Activated naive CD4-positive, alpha-beta T cell treated with Interleukin-2 at 50 U/mL for 16 hours (primary cell): ENCODE data around the gene P2RY6.

Experiments used
- DNase-seq: peaks from one replicate; pipeline ENCODE4 v3.0.0-alpha.2; 2020

The P2RY6 gene

DNA sequence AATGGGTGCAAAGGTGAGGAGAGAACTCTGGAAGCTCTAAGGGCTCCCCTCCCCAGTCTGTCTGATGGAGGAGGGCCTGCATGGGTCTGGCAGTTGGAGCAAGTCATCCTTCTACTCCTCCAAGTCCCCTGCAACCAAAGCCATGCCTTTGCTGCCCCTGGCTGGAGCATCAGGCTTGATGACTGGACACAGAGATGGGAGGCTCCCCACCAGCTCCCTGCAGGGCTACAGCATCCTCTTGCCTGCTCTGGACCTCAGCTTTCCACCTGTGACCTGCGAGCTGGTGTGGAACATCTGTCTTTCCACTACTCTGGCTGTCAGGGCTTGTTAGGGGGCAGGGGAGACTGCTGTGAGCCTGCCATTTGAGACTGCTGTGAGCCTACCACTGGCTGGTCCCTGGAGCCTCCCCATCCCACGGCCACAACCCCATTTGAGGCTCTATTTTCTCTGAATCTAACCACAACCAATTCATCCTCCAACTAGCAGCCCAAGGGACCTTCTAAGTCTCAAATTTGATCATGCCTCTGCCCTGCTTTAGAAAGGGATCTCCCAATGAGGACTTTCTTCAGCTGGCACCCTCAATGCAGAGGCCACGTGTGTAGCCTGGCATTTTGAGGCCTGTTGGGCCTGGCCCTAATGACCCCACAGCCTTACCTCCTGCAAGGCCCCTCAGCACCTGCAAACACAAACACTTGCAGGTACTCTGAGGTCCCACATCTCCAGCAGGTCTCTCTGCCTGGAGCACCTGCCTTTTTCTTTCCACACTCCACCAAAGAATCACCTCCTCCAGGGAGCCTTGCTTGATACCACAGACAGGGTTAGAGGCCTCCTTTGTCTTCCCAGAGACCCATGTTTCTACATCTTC lies 9.9 kb downstream of the P2RY6 start:
- DNase-seq, result no peak

DNA sequence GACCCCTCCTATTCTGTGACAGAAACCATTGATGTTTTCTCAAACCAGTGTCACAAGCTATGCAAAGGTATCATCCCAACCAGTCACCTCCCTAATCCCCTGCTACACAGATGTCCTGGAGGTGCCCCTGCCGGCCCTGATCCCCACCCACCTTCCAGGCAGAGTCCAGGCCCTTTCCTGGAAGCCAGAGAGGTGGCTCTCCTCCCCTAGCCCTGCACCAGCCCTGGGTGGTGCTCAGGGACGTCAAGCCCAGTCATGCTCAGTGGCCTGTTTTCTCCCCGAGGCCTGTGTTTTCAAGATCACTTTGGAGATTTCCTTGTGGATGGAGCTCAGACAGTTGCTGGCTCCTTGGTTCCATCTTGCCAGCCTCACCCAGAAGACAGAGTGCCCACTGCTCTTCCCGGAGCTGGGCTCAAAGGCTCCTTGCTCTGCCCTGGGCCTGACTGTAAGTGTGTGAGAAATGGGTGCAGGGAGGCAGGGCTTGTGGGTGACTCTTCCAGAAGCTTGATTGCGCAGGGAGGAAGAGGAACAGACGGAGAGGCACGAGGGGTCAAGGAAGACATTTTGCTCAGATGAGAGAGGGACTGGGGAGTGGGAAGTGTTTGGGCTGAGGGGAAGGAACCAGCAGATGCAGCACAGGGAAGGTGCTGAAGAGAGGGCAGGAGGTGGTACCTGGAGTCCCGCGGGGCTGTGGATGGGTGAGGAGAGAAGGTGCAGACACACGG lies 11.3 kb downstream of the P2RY6 start:
- no peak for DNase-seq

DNA sequence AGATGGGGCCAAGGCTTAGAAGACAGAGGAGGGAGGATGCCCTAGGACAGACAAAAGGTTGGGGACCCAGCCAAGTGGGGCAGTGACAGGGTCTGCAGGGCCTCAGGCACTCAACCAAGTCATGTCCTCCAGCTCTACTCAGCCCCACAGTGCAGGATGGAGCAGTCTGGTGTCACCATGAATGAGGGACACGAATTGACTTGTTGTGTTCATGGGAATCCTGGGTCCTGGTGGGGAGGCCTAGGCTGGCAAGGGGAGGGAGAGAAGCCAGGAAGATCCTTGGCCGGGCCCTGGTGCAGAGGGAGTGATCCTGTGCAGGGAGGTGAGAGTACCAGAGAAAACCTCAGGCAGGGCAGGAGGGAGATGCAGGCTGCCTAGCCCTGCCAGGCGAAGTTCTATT lies 12.0 kb downstream of the P2RY6 start:
- no peak for DNase-seq

DNA sequence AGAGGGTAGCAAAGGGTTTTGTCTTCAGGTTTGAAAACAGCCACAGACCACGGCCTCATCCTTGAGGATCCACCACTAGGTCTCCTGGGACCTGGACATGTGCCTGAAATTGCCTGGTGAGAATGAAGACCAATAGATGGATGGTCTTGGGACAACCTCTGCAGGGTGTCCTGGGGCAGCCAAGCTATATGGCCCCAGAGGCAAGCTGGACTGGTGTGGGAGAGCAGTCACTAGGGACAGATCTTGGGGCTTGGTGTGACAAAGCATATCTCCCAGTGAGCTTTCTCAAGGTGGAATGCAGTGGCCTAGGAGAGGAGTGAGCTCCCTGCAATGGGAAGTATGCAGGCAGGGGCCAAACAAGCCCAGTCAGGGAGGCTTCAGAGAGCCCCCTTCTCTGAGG lies 13.6 kb downstream of the P2RY6 start:
- DNase-seq, result no peak

DNA sequence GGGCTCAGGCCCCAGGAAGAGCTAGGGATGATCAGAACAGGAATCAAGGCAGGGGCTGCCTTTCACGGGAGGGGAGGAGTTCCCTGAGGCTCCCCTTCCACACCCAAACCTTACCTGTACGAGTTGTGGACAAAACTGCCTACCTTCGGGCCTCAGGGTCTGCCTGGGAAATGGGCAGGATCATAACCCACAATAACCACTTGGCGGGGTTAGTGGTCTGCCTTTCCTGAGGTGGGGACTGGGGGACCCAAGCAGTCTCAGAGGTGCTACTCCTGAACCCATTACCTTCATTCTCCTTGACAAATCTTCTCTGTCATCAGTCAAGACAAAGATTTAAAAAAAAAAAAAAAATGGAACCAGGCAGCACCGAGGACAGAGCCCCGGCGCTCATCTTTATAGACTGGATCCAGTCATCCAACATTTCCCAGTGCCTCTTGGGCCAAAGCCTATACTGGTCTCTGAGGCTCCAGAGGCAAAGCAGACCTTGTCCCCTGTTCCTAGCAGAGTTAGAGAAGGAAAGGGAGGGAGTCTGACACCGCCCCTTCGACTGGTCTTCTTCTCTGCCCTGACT lies 14.2 kb downstream of the P2RY6 start:
- no peak for DNase-seq

DNA sequence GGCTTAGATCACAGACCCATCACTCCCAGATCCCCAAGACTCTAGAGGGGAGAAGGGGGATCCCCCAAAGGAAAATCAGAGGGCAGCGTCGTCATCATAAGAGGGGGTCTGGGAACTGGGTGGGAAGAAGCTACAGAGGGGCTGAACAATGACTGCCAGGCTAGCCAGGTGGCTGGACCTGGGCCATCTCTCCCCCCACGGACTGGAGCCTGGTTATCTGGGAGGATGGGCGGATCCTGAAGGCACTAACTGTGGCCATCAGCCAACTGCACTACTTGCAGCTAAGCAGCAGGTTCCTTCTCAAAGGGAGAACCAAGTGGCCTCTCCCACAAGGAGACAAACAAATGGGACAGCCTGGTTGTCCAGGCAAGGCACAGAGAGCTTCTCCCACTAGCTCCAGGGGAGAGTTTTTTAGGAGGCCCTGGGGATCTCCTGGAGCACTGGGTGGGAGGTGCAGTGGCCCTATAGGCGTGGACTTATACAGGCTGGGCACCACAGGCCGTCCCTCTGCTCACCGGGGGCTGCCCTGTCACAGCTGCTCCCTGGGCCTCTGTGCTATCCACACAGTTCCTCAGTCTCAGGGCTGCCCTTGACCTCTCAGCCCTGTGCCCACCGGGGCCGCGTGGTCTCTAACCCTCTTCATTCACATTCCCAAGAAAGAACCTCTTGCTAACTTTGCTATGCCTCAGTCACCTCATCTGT lies 15.4 kb downstream of the P2RY6 start:
- no peak for DNase-seq

DNA sequence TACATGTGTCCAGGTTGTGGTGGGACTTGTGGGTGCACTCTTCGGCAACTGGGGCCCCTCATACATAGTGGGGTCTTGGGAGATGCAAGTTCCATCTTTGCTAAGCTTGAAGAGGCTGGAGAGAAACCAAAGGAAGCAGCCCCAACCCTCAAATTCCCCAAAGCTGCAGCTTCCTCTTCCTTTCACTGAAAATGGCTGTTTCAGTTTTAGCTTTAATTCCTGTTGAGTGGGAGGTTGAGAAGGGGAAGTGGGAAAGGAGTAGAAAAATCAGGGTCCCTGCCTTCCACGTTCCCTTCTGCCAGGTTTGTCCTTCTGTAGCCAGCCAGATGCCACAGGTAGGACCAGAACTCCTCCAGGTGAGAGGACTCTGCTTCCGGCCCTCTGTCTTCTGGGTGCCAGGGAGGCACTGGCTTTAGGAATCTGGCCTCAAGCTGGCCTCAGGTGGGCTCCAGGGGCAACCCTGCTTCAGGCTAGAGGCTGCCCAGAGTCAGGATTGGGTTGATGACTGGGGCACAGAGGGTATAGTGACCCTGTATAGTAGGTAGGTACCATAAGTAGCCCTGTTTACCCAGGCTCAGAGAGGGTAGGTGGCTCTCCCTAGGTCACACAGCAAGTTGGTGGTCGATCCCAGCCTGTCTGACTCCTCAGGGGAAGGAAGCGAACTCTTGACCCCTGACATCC lies 16.2 kb downstream of the P2RY6 start:
- DNase-seq, result no peak

DNA sequence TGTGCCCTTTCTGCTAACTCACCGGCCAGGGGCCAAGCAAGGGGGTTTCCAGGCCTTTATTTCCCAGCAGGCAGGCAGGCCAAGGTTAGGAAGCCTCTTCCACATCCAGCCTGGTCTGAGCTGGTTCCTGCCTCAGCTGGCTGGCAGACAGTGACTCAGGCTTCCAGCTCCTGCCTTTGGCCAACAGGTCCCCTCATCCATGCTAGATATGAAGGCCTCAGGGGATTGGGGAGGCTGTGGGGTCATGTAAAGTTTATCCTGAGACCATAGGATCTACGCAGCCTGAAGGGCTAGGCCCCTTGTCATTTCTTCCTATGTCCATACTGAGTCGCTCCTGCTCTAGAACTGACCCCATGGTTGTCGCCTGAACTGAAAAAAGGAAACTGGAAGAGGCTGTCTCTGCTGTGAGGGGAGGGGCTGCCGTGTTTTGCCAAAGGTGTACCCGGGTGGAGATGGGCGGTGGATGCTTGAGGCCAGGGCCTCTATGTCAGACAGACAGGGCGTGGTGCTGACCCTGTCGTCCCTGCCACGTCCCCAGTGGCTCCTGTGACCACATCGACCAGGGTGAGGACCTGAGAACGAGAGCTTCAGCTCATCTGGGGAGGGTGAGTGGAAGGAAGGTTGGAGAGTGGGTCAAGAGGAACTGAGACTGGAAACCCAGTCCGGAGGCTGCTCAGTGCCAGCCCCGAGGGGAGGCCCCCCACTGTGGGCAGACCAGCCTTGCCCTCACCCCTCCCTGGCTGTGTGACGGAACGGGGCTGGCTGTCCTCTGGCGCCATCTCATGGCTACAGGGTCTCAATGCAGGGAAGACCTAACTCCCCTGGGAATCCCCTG lies 17.0 kb downstream of the P2RY6 start:
- DNase-seq, result peak; percentile 49

DNA sequence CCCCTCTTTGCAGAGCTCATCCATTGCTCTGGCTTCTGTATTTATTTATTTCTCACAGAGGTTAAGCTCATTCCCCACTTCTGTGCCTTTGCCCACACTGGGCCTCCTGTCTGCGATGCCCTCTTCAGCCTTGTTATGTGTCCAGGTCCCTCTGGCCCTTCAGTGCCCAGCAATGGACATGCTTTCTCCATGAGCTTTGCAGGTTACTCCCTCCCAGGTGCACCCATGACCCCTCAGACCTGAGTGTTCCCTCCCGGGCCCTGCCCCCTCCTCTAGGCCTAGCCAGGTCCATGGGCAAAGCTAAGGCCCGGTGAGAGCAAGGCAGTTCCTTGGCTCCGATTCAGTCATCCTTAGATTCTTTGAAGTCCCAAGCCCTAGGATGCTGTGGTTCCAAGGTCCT lies 18.4 kb downstream of the P2RY6 start:
- DNase-seq, result no peak

DNA sequence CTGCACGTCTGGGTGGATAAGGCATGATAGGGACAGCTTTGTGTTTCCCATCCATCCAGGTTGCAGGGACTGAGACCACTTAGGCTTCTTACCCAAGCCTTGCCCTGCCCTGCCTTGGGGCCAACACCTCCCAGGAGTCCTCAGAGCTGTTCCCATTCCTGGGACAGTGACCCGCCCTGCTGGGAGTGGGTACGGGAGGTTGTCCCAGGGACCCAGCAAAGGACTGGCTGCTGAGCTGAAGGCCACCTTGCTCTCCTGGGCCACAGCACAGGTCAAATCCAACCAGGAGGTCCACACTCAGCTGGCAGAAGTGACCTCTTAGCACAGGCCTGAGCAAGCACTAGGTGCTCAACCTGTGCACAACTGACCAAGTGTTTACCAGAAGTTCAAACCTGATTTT lies 19.1 kb downstream of the P2RY6 start:
- no peak for DNase-seq

DNA sequence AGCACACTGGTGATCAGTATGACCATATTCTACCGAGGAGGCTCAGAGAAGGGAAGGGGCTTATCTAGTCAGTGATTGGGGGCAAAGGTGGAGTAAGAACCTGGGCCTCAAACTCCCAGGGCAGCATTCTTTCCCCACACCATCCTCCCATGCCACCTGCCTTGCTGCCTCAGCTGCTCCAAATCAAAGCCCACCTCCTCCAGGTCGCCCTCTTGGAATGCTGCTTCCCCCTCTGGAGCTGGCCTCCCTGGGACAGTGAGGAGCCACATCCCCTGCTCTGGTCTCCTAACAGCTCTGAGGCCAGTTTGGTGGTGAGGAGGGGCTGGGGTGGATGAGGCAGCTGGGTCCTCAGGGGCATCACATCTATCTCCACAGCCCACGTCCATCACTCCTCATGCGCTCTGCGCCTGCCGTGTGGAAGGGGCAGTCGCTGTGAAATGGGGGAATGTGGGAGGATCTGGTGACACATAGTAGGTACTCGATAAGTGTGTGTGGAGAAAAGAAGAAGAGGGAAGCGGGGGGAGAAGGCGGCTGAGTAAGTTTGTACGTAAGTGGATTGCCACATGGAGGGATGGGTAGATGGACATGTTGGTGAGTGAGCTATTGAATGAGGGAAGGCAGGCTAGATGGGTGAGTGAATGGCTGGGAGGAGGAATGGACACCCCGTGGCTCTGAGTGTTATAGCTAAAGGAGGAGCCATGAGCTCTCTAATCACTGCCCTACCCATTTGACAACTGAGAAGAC lies 19.8 kb downstream of the P2RY6 start:
- DNase-seq, result no peak

DNA sequence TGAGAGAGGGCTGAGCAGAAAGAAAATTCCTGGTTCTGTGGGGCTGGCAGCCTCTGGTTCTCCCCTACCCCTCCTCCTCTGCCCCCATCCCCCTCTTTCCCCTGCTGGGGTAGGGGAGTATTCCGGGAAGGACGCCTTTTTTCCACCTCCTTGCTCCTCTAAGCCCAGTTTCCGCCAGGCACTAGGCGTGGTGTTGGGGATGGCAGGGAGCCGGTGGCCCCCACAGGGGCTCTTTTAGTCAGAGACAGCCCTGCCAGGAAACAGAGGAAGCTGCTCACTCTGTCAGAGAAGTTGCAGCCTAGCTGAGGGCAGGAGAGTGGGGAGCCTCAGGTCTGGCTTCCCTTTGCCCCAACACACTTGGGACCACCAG lies 20.4 kb downstream of the P2RY6 start:
- DNase-seq, result no peak

DNA sequence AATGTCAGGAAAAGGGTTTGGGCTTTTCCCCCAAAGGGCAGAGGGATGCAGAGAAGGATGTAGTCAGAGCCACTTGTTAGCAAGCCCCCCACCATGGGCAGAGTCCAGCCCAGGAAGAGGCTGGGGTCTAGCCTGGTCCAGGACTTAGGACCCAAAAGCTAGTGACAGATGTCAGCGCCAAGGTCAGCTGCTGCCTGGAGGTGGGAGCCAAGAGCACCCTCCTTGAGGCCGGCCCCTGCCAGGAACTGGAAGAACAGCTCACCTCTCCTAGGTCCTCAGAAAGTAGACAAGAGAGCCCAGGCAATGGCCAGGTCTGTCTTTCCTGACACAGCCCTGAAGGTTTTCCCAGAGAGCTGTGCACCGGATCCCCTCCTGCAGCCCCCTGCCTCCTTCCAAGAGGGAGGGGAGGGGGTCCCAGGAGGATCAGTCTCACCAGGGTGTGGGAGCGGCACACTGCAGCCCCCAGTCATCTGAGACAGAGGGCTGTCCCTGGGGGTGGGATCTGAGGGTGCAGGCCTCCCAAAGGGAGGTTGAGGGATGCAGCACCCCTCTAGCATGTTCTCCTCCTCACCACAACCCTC lies 21.3 kb downstream of the P2RY6 start:
- DNase-seq, result no peak

DNA sequence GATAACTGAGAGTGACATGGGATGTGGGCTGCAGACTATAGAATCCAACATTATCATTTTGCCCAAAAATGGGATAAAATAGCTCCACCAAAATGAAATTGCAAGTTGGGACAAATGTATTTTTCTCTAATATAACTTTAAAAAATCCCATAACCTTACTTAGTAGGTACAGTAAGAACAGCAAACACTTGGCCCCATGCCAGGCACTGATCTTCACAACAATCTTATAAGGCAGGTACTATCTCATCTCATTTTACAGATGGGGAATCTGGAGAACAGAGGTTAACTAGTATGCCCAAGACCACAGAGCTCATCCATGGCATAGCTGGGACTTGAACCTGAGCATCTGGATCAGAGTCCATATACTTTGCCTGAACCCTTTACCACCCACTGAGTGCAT lies 22.5 kb downstream of the P2RY6 start:
- no peak for DNase-seq

DNA sequence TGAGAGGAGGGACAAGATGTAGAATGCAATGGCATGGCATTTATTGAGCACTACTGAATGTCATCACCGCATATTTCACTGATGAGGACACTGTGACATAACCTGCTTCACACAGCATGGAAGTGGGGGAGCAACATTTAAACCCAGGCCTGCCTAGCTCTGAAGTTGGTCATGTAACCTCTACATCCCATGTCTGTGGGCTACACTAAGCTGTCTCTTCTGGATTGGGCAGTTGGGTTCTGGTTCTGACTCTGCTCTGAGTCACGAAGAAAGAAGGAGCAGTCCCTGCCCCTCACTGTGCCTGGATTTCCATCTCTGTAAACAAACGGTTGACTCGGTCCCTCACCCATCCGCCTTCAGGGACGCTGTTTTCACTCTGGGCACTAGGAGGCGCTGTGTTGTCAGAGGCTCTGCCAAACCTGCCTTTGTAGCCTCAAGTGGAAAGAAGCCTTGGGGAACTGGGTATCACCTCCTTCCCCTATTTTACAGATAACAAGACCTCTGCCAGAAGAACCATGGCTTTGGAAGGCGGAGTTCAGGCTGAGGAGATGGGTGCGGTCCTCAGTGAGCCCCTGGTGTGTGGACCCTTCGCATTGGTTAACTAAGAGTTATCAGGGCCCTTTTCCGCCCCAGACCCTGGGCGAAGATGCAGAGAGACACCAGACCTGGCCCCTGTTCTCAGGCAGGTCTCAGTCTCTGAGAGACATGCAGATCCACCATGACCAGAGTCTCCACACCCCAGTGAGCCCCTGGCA lies 23.3 kb downstream of the P2RY6 start:
- peak; percentile 76 for DNase-seq

DNA sequence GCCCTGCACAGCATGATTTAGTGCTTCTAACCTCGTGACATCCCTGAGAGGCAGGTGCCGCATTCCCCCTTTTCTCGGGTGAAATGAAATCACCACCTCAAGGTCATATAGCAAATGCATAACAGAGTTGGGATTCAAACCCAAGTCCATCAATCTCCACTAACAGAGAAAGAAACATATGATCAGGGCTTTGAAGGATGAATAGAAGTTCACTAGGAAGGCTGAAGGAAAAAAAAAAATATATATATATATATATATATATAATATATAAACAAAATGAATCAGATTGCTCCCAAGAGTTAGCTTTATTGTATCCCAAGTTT lies 23.8 kb downstream of the P2RY6 start:
- no peak for DNase-seq

DNA sequence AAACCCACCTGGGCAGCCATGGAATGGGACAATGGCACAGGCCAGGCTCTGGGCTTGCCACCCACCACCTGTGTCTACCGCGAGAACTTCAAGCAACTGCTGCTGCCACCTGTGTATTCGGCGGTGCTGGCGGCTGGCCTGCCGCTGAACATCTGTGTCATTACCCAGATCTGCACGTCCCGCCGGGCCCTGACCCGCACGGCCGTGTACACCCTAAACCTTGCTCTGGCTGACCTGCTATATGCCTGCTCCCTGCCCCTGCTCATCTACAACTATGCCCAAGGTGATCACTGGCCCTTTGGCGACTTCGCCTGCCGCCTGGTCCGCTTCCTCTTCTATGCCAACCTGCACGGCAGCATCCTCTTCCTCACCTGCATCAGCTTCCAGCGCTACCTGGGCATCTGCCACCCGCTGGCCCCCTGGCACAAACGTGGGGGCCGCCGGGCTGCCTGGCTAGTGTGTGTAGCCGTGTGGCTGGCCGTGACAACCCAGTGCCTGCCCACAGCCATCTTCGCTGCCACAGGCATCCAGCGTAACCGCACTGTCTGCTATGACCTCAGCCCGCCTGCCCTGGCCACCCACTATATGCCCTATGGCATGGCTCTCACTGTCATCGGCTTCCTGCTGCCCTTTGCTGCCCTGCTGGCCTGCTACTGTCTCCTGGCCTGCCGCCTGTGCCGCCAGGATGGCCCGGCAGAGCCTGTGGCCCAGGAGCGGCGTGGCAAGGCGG lies 24.5 kb downstream of the P2RY6 start:
- no peak for DNase-seq

DNA sequence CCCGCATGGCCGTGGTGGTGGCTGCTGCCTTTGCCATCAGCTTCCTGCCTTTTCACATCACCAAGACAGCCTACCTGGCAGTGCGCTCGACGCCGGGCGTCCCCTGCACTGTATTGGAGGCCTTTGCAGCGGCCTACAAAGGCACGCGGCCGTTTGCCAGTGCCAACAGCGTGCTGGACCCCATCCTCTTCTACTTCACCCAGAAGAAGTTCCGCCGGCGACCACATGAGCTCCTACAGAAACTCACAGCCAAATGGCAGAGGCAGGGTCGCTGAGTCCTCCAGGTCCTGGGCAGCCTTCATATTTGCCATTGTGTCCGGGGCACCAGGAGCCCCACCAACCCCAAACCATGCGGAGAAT lies 25.1 kb downstream of the P2RY6 start:
- DNase-seq, result no peak

DNA sequence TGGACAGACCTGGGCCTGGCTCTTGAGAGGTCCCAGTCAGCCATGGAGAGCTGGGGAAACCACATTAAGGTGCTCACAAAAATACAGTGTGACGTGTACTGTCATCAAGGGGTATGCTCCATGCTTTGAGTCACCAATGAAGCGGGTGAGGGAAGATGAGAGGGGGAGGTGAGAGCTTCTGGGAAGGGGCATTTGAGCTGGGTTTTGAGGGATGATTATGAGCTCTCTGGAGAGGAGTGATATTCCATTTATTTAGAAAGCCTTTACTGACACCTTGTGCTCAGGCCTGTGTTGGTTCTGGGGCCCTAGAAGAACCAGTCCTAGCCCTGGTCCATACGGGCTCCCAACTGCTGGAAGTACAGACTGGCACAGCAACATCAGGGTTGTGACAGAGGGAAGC lies 25.6 kb downstream of the P2RY6 start:
- DNase-seq, result no peak

DNA sequence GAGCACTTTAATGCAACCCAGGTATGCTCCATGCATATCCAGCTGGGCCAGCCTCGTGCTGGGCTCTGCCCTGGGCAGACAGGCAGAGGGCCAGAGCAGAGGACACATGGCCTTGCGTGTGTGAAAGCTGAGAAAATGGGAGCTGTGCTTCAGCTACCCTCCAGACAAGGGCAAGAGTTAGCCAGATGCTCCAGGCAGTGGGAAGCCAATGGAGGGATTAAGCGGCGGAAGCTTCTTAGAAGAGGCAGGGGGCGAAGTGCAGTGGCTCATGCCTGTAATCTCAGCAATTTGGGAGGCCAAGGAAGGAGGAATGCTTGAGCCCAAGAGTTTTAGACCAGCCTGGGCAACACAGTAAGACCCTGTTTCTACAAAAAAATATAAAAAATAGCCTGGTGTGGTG lies 26.1 kb downstream of the P2RY6 start:
- no peak for DNase-seq
